PC-3 (cell line): ENCODE data around the gene OR6N2.

Experiments used
- EZH2 ChIP-seq: fragments of 300-600 bp; sonication (generic); IDR thresholded peaks from one replicate; pipeline ENCODE4 v1.6.1; 2017; ENCODE audit warnings: antibody characterized with exemption, mild to moderate bottlenecking, low read length; ENCODE audit not compliant: unreplicated experiment
- EZH2phosphoT487 ChIP-seq: fragments of 300-600 bp; sonication (generic); IDR thresholded peaks from 2 replicates; pipeline ENCODE4 v1.6.1; 2018; ENCODE audit warnings: mild to moderate bottlenecking, antibody characterized with exemption, low read length, borderline replicate concordance
- TF ChIP-seq, protein P1 (sequence below): fragments of 300-600 bp; sonication (generic); conservative IDR thresholded peaks from 2 replicates; pipeline ENCODE4 v1.5.1; 2017; ENCODE audit warnings: antibody characterized with exemption, low read depth, mild to moderate bottlenecking, low read length

DNA sequence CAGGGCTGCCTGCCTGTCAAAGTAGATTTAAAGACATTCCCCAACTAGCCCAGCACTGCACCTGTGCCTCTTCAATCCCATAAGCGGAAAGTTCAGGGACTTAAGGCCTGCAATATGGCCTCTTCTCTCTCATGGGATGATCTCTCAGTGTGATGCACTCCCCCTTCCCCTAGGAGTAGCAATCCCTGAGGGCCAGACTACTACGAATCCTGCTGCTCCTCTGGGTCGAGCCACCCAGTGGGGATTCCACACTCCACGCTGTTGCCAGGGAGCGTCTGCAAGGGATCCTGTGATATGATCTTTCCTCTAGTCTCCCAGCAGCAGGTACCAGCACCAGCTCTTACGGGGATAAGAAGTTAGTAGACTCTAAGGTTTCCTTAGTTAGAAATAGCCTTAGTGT is 13.2 kb upstream of the OR6N2 start:
- TF ChIP-seq, protein P1, sequence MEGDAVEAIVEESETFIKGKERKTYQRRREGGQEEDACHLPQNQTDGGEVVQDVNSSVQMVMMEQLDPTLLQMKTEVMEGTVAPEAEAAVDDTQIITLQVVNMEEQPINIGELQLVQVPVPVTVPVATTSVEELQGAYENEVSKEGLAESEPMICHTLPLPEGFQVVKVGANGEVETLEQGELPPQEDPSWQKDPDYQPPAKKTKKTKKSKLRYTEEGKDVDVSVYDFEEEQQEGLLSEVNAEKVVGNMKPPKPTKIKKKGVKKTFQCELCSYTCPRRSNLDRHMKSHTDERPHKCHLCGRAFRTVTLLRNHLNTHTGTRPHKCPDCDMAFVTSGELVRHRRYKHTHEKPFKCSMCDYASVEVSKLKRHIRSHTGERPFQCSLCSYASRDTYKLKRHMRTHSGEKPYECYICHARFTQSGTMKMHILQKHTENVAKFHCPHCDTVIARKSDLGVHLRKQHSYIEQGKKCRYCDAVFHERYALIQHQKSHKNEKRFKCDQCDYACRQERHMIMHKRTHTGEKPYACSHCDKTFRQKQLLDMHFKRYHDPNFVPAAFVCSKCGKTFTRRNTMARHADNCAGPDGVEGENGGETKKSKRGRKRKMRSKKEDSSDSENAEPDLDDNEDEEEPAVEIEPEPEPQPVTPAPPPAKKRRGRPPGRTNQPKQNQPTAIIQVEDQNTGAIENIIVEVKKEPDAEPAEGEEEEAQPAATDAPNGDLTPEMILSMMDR: no peak
- TF ChIP-seq EZH2 (no peak), EZH2phosphoT487 (no peak)
